GM18498 (cell line): ENCODE data around the gene IL5RA.

Source experiments
- ATAC-seq: cut with Tn5 transposase; IDR thresholded peaks from one replicate; pipeline ENCODE4 v1.9.1; 2021; ENCODE audit warnings: mild to moderate bottlenecking, moderate library complexity; ENCODE audit not compliant: unreplicated experiment

IL5RA gene

GRCh38 chr3:3066910-3067309 lies 43.3 kb downstream of the IL5RA start:
- no peak for ATAC-seq

GRCh38 chr3:3066378-3066777 lies 43.8 kb downstream of the IL5RA start:
- ATAC-seq, result peak; percentile 77

- ATAC-seq, result peak; percentile 13
Measured at GRCh38 chr3:3065876-3066275, 44.3 kb downstream of the IL5RA start.

GRCh38 chr3:3064297-3064696 lies 45.9 kb downstream of the IL5RA start:
- ATAC-seq, result no peak

GRCh38 chr3:3059645-3060044 lies 50.5 kb downstream of the IL5RA start:
- ATAC-seq, result no peak

GRCh38 chr3:3053974-3054373 lies 56.2 kb downstream of the IL5RA start:
- ATAC-seq, result no peak

- ATAC-seq, result no peak
Measured at GRCh38 chr3:3038201-3038991, 71.8 kb downstream of the IL5RA start.

GRCh38 chr3:3037156-3037555 lies 73.0 kb downstream of the IL5RA start:
- no peak for ATAC-seq

- ATAC-seq, result no peak
Measured at GRCh38 chr3:3031326-3031725, 78.8 kb downstream of the IL5RA start.

- peak; percentile 94 for ATAC-seq
Measured at GRCh38 chr3:3027976-3028567, 82.1 kb downstream of the IL5RA start.

GRCh38 chr3:3023111-3023745 lies 86.9 kb downstream of the IL5RA start:
- no peak for ATAC-seq

GRCh38 chr3:3020209-3020608 lies 90.0 kb downstream of the IL5RA start:
- no peak for ATAC-seq
